Natural killer cell (primary cell): ENCODE measurements around the gene NKTR. TPM values are rescaled to one million over a fixed set of nuclear protein-coding genes. Genes with fewer than 3 reads are reported as not detected.

Experiments used
- ATAC-seq, 3 donors: fragments of 150-1000 bp in 2 of 3; fragments of 200-7000 bp in 1 of 3; cut with Tn5 transposase; 1 replicate in 1 of 3; 2 replicates in 2 of 3; pipeline ENCODE4 v1.10.0; 2021; ENCODE audit warnings: mild to moderate bottlenecking in 2 of 3, moderate library complexity in 2 of 3
- DNase-seq, 2 donors: peaks; one replicate each; pipeline versions ENCODE4 v3.0.0 to v3.0.0-alpha.2; 2013 to 2021; ENCODE audit warnings: mixed read lengths in 1 of 2
- H3K27ac ChIP-seq: one replicate; pipeline ENCODE4 v1.5.1; 2013; ENCODE audit warnings: mild to moderate bottlenecking, low read length
- H3K27me3 ChIP-seq: one replicate; pipeline ENCODE4 v1.6.1; 2013; ENCODE audit warnings: low read length; ENCODE audit not compliant: control insufficient read depth, insufficient read depth
- H3K36me3 ChIP-seq: one replicate; pipeline ENCODE4 v1.6.1; 2013; ENCODE audit warnings: low read length; ENCODE audit not compliant: control insufficient read depth, insufficient read depth
- H3K4me1 ChIP-seq: one replicate; pipeline ENCODE4 v1.6.1; 2013; ENCODE audit warnings: low read length; ENCODE audit not compliant: control insufficient read depth, insufficient read depth
- H3K4me3 ChIP-seq: one replicate; pipeline ENCODE4 v1.5.1; 2013; ENCODE audit warnings: low read length
- H3K9me3 ChIP-seq: one replicate; pipeline ENCODE4 v1.6.1; 2013; ENCODE audit warnings: low read length; ENCODE audit not compliant: control insufficient read depth, insufficient read depth
- H3K27ac Mint-ChIP-seq, 2 donors: one replicate each; pipeline ENCODE4 v1.8.0; 2022; ENCODE audit warnings: mild to moderate bottlenecking in 2 of 2, mixed read lengths in 2 of 2, moderate library complexity in 1 of 2
- H3K27me3 Mint-ChIP-seq, 2 donors: one replicate each; pipeline ENCODE4 v1.8.0; 2022; ENCODE audit warnings: low read depth in 2 of 2, mixed read lengths in 2 of 2
- H3K36me3 Mint-ChIP-seq: one replicate; pipeline ENCODE4 v1.8.0; 2022; ENCODE audit warnings: mixed read lengths
- H3K4me1 Mint-ChIP-seq, 2 donors: one replicate each; pipeline ENCODE4 v1.8.0; 2022; ENCODE audit warnings: mixed read lengths in 2 of 2
- H3K4me3 Mint-ChIP-seq: one replicate; pipeline ENCODE4 v1.8.0; 2022; ENCODE audit warnings: mild to moderate bottlenecking, moderate library complexity, mixed read lengths
- H3K9me3 Mint-ChIP-seq, 2 donors: one replicate each; pipeline ENCODE4 v1.8.0; 2022; ENCODE audit warnings: mixed read lengths in 2 of 2
- WGBS: methylation state at CpG from one replicate; pipeline ENCODE4 v1.1.7; 2013; ENCODE audit warnings: missing lambda C conversion rate; ENCODE audit not compliant: insufficient coverage; 5-methylcytosine and 5-hydroxymethylcytosine counted together
- intact Hi-C: fragments of 100-400 bp; cut with micrococcal nuclease; formaldehyde crosslinking; loops from one replicate; pipeline ENCODE4 v1.14.2; 2022
- total RNA-seq, 4 donors: library from RNA; stranded (reverse); fragments of 120-200 nt in 1 of 4; gene quantifications; one replicate each; pipeline versions ENCODE4 v1.2.3 to v1.2.4, GENCODE V29; 2013 to 2022
- TF ChIP-seq, protein P1 (sequence below): fragments of 200-600 bp; IDR thresholded peaks from one replicate; pipeline ENCODE4 v1.8.0; 2022; ENCODE audit warnings: antibody characterized with exemption

The NKTR gene
- total RNA-seq, 3 donors from 2014 or later (not counting 1 experiment from before 2014, with no cell fraction given), result 212 to 252 (median 217) TPM

DNA sequence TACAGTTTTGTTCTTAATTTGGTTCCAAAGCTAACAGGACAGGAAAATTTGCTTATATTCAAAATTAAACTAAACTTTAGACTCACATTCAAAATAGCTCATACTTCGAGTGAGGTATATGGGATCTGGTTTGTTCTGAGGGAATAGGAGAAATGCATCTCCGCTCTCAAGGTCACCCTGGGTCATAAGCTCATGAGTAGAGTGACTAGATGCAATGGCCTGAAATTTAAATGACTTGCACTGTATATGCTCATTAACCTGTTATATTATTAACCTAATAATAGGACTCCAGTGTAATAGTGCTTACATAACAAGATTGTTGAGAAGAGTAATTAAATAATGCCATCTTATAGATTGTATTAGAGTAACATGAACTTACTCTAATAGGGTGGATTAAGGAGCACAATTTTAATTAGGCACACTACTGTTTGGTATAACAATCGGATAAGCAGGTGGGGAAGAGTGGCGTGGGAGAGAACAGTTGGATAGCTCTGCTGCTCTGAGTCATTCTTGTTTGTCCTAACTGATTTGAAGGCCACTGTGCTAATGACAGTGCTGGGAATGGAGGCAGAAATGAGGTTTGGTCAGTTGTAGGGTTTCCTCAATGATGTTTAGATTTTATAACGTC lies 5.2 kb downstream of the NKTR start:
- Histone ChIP-seq H3K4me3 (no peak overlapping the region), H3K4me1 (peaks cover 12% of the 10 kb centered on the region), H3K27me3 (no peaks in the 10 kb centered on the region), H3K36me3 (peaks cover 10% of the 10 kb centered on the region), H3K9me3 (no peaks in the 10 kb centered on the region), H3K27ac (no peak overlapping the region)
- intact Hi-C loops, result no loop called here
- WGBS, result 89% methylated on average over 2 of the region's 5 CpGs
- DNase-seq, result no peak
- ATAC-seq, result no peak
- peaks cover 58 to 64% of the 10 kb centered on the region in 2 donors for H3K4me1 Mint-ChIP-seq
- H3K27me3 Mint-ChIP-seq, result no peaks in the 10 kb centered on the region
- H3K9me3 Mint-ChIP-seq, result no peaks in the 10 kb centered on the region
- H3K27ac Mint-ChIP-seq, result peak overlapping the region; percentile 1 to 37
- H3K36me3 Mint-ChIP-seq, result no peaks in the 10 kb centered on the region
- TF ChIP-seq, protein P1, sequence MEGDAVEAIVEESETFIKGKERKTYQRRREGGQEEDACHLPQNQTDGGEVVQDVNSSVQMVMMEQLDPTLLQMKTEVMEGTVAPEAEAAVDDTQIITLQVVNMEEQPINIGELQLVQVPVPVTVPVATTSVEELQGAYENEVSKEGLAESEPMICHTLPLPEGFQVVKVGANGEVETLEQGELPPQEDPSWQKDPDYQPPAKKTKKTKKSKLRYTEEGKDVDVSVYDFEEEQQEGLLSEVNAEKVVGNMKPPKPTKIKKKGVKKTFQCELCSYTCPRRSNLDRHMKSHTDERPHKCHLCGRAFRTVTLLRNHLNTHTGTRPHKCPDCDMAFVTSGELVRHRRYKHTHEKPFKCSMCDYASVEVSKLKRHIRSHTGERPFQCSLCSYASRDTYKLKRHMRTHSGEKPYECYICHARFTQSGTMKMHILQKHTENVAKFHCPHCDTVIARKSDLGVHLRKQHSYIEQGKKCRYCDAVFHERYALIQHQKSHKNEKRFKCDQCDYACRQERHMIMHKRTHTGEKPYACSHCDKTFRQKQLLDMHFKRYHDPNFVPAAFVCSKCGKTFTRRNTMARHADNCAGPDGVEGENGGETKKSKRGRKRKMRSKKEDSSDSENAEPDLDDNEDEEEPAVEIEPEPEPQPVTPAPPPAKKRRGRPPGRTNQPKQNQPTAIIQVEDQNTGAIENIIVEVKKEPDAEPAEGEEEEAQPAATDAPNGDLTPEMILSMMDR, result no peak
- no peak overlapping the region for H3K4me3 Mint-ChIP-seq

DNA sequence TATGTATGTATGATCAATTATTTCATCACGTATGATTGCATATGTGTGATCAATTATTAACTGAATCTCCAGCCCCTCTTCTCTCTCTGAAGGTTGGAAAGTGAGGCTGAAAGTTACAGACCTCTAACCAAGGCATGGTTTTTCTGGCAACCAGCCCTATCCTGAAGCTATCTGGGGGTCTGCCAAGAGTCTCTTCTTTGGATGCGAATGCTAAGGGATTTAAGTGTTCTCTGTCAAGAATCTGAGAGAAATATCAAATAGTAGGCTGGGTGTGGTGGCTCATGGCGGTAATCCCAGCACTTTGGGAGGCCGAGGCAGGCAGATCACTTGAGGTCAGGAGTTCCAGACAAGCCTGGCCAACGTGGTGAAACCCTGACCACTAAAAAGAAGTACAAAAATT lies 8.1 kb downstream of the NKTR start:
- peaks cover 8% of the 10 kb centered on the region for H3K4me1 ChIP-seq
- no peak overlapping the region for H3K4me3 Mint-ChIP-seq
- no peaks in the 10 kb centered on the region for H3K27me3 Mint-ChIP-seq
- H3K27ac Mint-ChIP-seq, result peak overlapping the region; percentile 69 to 75
- intact Hi-C loops, result no loop called here
- H3K27me3 ChIP-seq, result no peaks in the 10 kb centered on the region
- H3K9me3 Mint-ChIP-seq, result no peaks in the 10 kb centered on the region
- H3K4me1 Mint-ChIP-seq, result peaks cover 61 to 74% of the 10 kb centered on the region in 2 donors
- TF ChIP-seq, protein P1, result no peak
- WGBS, result 68% methylated on average over 4 of the region's 5 CpGs
- DNase-seq (no peak), ATAC-seq (no peak)
- peaks cover 10% of the 10 kb centered on the region for H3K36me3 ChIP-seq
- no peaks in the 10 kb centered on the region for H3K9me3 ChIP-seq
- H3K27ac ChIP-seq, result no peak overlapping the region
- no peak overlapping the region for H3K4me3 ChIP-seq
- no peaks in the 10 kb centered on the region for H3K36me3 Mint-ChIP-seq

DNA sequence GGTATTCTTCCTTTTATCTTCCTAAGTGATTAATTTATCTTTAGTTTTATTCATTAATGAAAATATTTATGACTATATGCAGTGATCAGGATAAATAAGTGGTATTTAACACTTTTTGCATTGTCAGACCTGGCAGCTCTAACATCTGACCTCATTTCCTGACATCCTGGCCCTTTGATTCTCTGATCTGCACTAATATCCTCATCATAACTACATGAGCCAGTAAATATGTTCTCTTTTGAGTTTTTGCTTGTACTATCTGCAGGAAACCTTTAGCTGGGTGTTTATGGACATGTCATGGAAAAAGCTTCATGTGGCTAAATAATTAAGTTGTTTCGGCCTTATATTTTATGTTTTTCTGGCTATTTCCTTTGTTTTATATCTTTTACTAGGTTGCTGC lies 10.5 kb downstream of the NKTR start:
- no peaks in the 10 kb centered on the region for H3K9me3 Mint-ChIP-seq
- peak in 1 of 2 donors; percentile 52 for DNase-seq
- H3K4me3 ChIP-seq, result no peak overlapping the region
- H3K4me1 Mint-ChIP-seq, result peaks cover 59 to 67% of the 10 kb centered on the region in 2 donors
- peak in 2 of 3 donors; percentile 44 to 50 for ATAC-seq
- intact Hi-C loops, result no loop called here
- TF ChIP-seq, protein P1, result no peak
- peaks cover 5% of the 10 kb centered on the region for H3K4me1 ChIP-seq
- WGBS, result 80% methylated on average over 1 of the region's 1 CpG
- peak overlapping the region; percentile 52 to 78 for H3K27ac Mint-ChIP-seq
- peaks cover 13% of the 10 kb centered on the region for H3K36me3 ChIP-seq
- no peak overlapping the region for H3K4me3 Mint-ChIP-seq
- no peaks in the 10 kb centered on the region for H3K27me3 Mint-ChIP-seq
- H3K27me3 ChIP-seq, result no peaks in the 10 kb centered on the region
- H3K36me3 Mint-ChIP-seq, result no peaks in the 10 kb centered on the region
- H3K27ac ChIP-seq, result no peak overlapping the region
- no peaks in the 10 kb centered on the region for H3K9me3 ChIP-seq

DNA sequence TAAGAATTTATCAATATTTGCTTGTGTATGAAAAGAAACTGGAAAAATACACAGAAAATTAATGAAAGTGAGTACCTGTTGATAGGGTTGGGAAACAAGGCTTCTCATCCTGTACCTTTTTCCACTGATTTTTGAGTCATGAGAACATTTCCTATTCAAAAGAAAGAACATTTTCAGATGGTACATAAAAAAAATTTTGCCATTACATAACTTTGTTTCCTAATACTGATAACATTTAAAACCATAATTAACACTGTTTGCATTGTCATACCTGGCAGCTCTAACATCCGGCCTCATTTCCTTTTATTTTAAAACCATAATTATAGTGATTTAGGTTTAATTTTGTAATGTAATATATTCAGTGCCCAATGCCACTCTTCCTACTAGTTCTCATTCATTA lies 11.7 kb downstream of the NKTR start:
- Histone ChIP-seq H3K4me1 (peaks cover 5% of the 10 kb centered on the region), H3K9me3 (no peaks in the 10 kb centered on the region), H3K27ac (no peak overlapping the region), H3K36me3 (peaks cover 11% of the 10 kb centered on the region), H3K4me3 (no peak overlapping the region), H3K27me3 (no peaks in the 10 kb centered on the region)
- TF ChIP-seq, protein P1, result no peak
- Mint-ChIP-seq H3K9me3 (no peaks in the 10 kb centered on the region), H3K27me3 (no peaks in the 10 kb centered on the region), H3K27ac (peak overlapping the region; percentile 52 to 76), H3K4me3 (no peak overlapping the region), H3K36me3 (no peaks in the 10 kb centered on the region), H3K4me1 (peaks cover 58 to 69% of the 10 kb centered on the region in 2 donors)
- no peak for ATAC-seq
- DNase-seq, result no peak
- intact Hi-C loops, result no loop called here
- WGBS, result no CpG with 5 or more reads among the region's 1 CpG
